Stimulated activated CD8-positive, alpha-beta memory T cell treated with anti-CD3 and anti-CD28 coated beads, Interleukin-12 subunit alpha, Interleukin-12 subunit beta, amount 100 ng/mL, for 4 hours (primary cell): ENCODE data around the gene HS6ST3.
"Not testable (repeated sequence)": the region's sequence is repeated elsewhere in the genome, so short reads cannot be mapped to it uniquely, and the experiment has no call there.

ENCODE experiments used
- DNase-seq: peaks from one replicate; pipeline ENCODE4 v3.0.0-alpha.2; 2020; ENCODE audit warnings: low read depth

HS6ST3 gene

DNA sequence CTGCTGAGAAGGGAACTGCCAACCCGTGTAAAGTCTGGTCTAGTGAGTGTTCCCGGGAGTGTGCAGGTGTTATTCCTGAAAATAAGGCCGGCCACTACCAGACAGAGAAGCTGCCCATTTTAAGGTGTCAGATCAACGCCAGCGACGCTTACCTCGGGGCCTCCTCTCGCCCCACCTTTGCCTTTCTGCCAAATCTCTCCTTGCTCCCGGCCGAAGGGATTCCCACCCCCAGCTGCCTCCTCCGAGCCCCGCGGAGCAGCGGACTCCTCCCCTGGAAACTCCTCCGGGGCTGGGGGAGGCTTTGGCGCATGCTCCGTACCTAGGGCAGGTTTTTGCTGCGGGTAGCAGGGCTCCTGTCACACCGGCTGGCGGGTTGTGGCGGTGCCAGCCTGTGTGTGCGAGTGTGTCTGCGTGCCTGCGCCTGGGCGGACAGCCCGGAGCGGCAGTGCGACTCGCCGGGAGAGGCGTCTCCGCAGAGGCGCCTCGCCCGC lies at the start of gene HS6ST3:
Gene HS6ST3, plus strand, starts transcription at position 359 of the 491 bp plus-strand sequence.
- no peak for DNase-seq

GRCh38 chr13:96041326-96042110 lies 48.4 kb upstream of the HS6ST3 start:
- no peak for DNase-seq

DNA sequence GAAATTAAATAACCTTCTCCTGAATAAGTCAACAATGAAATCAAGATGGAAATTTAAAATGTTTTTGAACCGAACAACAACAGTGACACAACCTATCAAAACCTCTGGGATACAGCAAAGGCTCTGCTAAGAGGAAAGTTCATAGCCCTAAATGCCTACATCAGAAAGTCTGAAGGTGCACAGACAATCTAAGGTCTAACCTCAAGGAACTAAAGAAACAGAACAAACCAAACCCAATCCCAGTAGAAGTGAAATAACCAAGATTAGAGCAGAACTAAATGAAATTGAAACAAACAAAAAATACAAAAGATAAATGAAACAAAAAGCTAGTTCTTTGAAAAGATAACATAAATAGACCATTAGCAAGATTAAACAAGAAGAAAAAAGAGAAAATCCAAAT lies 45.7 kb upstream of the HS6ST3 start:
- no peak for DNase-seq

DNA sequence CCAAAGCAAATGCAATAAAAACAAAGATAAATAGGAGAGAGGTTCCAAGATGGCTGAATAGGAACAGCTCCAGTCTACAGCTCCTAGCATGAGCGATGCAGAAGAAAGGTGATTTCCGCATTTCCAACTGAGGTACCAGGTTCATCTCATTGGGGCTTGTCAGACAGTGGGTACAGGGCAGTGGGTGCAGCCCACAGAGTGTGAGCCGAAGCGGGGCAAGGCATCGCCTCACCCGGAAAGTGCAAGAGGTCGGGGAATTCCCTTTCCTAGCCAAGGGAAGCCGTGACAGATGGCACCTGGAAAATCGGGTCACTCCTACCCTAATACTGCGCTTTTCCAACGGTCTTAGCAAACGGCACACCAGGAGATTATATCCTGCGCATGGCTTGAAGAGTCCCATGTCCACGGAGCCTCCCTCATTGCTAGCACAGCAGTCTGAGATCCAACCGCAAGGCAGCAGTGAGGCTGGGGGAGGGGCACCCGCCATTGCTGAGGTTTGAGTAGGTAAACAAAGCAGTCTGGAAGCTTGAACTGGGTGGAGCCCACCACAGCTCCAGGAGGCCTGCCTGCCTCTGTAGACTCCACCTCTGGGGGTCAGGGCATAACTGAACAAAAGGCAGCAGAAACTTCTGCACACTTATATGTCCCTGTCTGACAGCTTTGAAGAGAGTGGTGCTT lies 43.3 kb upstream of the HS6ST3 start:
- not testable (repeated sequence) for DNase-seq

GRCh38 chr13:96050955-96051354 lies 39.0 kb upstream of the HS6ST3 start:
- DNase-seq, result not testable (repeated sequence)

- DNase-seq, result not testable (repeated sequence)
Observed at GRCh38 chr13:96051491-96051890, 38.4 kb upstream of the HS6ST3 start.

- DNase-seq, result not testable (repeated sequence)
Observed at GRCh38 chr13:96051946-96052345, 38.0 kb upstream of the HS6ST3 start.

GRCh38 chr13:96052656-96053002 lies 37.3 kb upstream of the HS6ST3 start:
- DNase-seq, result no peak

DNA sequence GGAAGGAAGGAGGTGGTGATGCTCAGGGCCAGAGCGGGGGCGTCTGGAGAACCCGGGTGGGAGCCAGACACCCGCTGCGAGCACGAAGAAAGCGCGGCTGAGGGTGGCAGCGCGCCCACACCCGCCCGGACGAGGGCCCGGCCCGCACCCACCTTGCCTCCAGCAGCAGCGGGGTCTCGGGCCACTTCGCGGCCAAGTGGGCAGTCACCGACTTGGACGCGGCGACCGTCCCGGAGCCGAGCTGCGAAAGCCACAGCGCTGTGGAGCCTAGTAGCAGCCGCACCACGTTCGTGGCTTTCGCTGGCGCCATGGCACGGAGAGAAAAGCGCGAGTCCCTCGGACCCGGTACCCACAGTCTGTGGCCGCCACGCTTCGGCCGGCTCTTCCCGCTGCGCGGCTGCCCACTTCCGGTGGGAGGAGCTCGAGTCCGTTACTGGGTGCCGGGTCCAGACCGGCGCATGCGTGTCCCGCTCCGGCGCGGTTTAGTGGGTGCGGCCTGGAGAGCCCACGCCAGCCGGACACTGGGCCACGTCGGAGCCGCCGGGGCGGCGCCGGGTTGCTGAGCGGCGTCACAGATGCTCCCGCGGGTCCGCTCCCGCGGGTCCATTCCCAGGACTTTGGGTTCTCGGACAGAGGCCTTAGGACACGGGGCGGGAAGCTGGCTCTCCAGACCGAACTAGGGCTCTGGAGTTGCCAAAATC lies 36.8 kb upstream of the HS6ST3 start, which contains the start of gene UGGT2:
Gene UGGT2, minus strand, starts transcription at position 399 of the 701 bp plus-strand sequence. Its CDS starts 89 bp downstream, at position 310.
- DNase-seq, result peak; percentile 6

GRCh38 chr13:96065849-96066248 lies 24.1 kb upstream of the HS6ST3 start:
- DNase-seq, result no peak

DNA sequence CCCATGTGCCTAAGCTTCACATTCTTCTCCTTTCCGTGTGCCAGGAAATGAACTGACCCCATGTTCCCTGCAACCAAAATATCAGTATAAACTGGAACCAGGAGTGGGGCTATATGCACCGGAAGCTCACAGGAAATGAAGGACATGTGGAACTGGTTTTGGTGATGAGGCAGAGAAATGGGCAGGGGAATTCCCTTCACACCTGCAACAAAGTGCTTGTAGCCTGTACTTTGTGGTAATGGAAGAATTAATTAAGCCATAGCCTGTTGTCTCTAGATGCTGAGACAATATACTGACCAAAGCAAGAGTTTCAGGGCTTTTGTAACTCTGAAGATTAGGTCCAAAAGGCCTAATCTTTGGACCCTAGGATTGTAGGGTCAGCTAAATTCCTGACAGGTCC lies 21.2 kb upstream of the HS6ST3 start:
- no peak for DNase-seq

GRCh38 chr13:96071504-96071903 lies 18.4 kb upstream of the HS6ST3 start:
- DNase-seq, result no peak

DNA sequence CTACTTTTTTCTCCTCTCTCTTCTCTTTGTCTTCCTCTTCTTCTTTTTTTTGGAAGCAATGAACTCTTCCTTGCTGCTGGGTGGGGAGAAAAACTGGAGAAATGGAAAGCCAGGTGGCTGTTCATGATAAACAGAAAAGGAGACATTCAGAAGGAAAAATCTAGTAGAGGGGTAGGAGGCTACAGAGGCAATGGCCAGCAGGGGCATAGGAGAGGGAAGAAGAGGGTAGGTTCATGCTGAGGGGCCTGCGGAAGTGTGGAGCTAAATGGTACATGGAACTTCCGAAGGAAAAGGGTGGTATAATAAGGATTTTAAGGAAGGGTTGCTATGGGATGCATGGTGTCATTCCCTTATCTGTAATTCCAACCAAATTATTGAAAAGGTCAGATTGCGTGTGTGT lies 17.5 kb upstream of the HS6ST3 start:
- DNase-seq, result no peak

GRCh38 chr13:96075953-96076543 lies 13.9 kb upstream of the HS6ST3 start:
- no peak for DNase-seq

GRCh38 chr13:96080676-96081075 lies 9.2 kb upstream of the HS6ST3 start:
- no peak for DNase-seq

- no peak for DNase-seq
Observed at GRCh38 chr13:96081888-96082287, 8.0 kb upstream of the HS6ST3 start.

DNA sequence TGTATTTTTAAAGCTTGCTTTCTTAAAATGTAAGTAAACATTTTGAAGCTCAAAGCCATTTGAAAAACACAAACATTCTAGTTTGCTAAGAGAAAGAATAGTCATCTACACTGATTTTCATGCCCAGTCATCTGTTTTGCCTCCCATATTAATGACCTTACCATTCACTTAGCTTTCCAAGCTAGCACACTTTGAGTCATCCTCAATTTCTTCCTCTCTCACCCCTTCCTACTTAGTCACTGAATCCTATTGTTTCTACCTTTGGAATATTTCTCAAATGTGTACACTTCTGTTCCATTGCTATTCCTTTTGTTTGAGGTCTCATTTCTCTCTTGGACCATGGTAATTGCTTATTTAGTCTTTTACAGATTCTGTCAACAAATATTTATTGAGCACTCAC lies 7.3 kb upstream of the HS6ST3 start:
- DNase-seq, result no peak

GRCh38 chr13:96086736-96087135 lies 3.2 kb upstream of the HS6ST3 start:
- DNase-seq, result no peak

- DNase-seq, result no peak
Observed at GRCh38 chr13:96089139-96089538, 768 bp upstream of the HS6ST3 start.

DNA sequence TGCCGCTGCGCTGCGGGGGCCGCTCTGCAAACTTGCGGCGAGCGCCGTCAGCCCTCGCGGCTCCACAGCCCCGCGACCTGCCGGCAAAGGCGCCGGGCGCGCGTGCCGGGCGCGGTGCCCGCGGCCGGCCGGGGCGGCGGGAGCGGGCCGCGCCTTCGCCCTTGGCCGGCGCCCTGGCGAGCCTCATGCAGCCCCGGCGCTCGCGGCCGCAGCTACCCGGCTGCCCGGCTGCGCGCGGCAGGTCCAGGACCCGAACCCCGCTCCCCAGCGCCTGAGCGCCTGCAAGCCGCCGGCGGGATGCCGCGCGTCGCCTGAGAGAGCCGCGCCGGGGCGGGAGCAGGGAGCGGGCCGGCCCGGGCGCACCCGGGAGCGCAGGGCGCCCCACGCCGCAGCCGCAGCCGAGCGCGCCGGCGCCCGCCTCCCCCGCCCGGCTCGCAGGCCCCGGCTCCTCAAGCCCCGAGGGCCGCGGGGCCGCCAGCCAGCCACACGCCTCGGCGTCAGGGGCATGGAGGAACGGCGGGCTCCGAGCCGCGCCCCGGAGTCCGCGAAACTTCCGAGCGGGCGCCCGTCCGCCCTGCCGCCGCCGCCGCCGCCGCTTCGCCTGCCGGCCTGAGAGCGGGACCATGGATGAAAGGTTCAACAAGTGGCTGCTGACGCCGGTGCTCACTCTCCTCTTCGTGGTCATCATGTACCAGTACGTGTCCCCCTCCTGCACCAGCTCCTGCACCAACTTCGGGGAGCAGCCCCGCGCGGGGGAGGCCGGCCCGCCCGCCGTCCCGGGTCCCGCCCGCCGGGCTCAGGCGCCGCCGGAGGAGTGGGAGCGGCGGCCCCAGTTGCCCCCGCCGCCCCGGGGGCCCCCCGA lies 564 bp downstream of the HS6ST3 start:
- DNase-seq, result no peak
